ENCODE measurements around the gene RPP25.

RPP25 gene

GRCh38 chr15:74956648-74957475 lies at the start of gene RPP25:
Gene RPP25, minus strand, starts transcription at chr15:74956772. Its CDS starts 189 bp downstream, at chr15:74956583.
- DNase-seq (ENCODE audit: low read depth in 2 of 2): peak; percentile 64 to 78

- no peak for DNase-seq (ENCODE audit: low read depth in 2 of 2)
Observed at GRCh38 chr15:75002398-75002797, 45.8 kb upstream of the RPP25 start.

- DNase-seq (ENCODE audit: low read depth in 2 of 2): no peak
Observed at GRCh38 chr15:75001310-75001709, 44.7 kb upstream of the RPP25 start.

- no peak for DNase-seq (ENCODE audit: low read depth in 2 of 2)
Observed at GRCh38 chr15:74997543-74997942, 41.0 kb upstream of the RPP25 start.

- no peak for DNase-seq (ENCODE audit: low read depth in 2 of 2)
Observed at GRCh38 chr15:74997141-74997540, 40.6 kb upstream of the RPP25 start.

GRCh38 chr15:74995779-74996765 lies 39.5 kb upstream of the RPP25 start:
- no peak for DNase-seq (ENCODE audit: low read depth in 2 of 2)

- DNase-seq (ENCODE audit: low read depth in 2 of 2): peak; percentile 82 to 86
Observed at GRCh38 chr15:74995182-74995778, 38.7 kb upstream of the RPP25 start, which contains the start of gene SCAMP5. Gene SCAMP5, plus strand, starts transcription at chr15:74995563. Its CDS starts 16,277 bp downstream, at chr15:75011840.

GRCh38 chr15:74994685-74995084 lies 38.1 kb upstream of the RPP25 start:
- no peak for DNase-seq (ENCODE audit: low read depth in 2 of 2)

- no peak for DNase-seq (ENCODE audit: low read depth in 2 of 2)
Observed at GRCh38 chr15:74994236-74994635, 37.7 kb upstream of the RPP25 start.

- no peak for DNase-seq (ENCODE audit: low read depth in 2 of 2)
Observed at GRCh38 chr15:74992619-74993018, 36.0 kb upstream of the RPP25 start.

- DNase-seq (ENCODE audit: low read depth in 2 of 2): no peak
Observed at GRCh38 chr15:74989527-74989926, 33.0 kb upstream of the RPP25 start.

- DNase-seq (ENCODE audit: low read depth in 2 of 2): no peak
Observed at GRCh38 chr15:74988007-74988800, 31.6 kb upstream of the RPP25 start.

- DNase-seq (ENCODE audit: low read depth in 2 of 2): no peak
Observed at GRCh38 chr15:74983725-74984231, 27.2 kb upstream of the RPP25 start.

GRCh38 chr15:74982183-74982582 lies 25.6 kb upstream of the RPP25 start:
- DNase-seq (ENCODE audit: low read depth in 2 of 2): no peak

- DNase-seq (ENCODE audit: low read depth in 2 of 2): no peak
Observed at GRCh38 chr15:74978503-74978902, 21.9 kb upstream of the RPP25 start.

GRCh38 chr15:74978077-74978476 lies 21.5 kb upstream of the RPP25 start:
- no peak for DNase-seq (ENCODE audit: low read depth in 2 of 2)

GRCh38 chr15:74977599-74977998 lies 21.0 kb upstream of the RPP25 start:
- no peak for DNase-seq (ENCODE audit: low read depth in 2 of 2)

- no peak for DNase-seq (ENCODE audit: low read depth in 2 of 2)
Observed at GRCh38 chr15:74976159-74976558, 19.6 kb upstream of the RPP25 start.

- DNase-seq (ENCODE audit: low read depth in 2 of 2): no peak
Observed at GRCh38 chr15:74967670-74968069, 11.1 kb upstream of the RPP25 start.

GRCh38 chr15:74964794-74965193 lies 8.2 kb upstream of the RPP25 start:
- DNase-seq (ENCODE audit: low read depth in 2 of 2): no peak

GRCh38 chr15:74963213-74963612 lies 6.6 kb upstream of the RPP25 start:
- DNase-seq (ENCODE audit: low read depth in 2 of 2): no peak

All from stimulated activated CD4-positive, alpha-beta T cell treated with anti-CD3 and anti-CD28 coated beads, Interleukin-1b, Interleukin-23, amount 100 ng/mL, for 4 hours (primary cell).